Measurements from ENCODE around the gene OSBPL1A.

OSBPL1A gene

DNA sequence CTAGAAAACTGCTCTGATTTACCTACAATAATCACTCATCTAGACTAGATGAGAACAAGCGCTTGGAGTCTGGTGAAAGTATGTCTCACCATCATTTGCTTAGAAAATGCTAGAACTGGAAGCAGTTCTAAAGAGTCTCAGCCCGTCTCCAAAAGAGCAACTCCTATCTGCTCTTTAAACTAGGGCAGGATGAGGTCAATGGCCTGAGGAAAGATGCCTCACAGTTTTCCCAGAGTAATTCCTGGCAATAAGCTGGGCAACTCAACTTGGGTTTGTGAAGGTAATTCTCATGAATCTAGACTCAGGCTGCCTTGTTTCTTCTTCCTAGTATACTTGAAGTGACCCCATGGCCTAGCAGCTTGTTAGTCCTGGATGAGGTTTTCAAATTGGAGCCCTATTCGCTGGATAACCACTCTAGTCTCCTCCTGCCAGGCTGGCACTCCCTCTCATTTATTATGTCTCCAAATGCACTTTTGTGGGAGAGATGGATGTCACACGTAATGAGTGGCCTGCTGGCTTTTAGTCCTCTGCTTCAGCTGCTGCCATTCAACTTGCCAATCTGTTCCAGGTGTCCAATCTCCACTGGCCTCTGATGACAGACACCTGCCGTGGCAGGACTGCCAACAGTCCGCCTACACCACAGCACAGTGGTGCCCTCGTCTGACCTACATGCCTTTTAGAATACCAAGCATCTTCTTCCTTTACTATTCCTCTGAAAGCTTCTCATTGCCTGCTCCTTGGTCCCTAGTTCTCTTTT lies 177.9 kb downstream of the OSBPL1A start:
- no peak for DNase-seq (ENCODE audit: low read depth, low spot score)

DNA sequence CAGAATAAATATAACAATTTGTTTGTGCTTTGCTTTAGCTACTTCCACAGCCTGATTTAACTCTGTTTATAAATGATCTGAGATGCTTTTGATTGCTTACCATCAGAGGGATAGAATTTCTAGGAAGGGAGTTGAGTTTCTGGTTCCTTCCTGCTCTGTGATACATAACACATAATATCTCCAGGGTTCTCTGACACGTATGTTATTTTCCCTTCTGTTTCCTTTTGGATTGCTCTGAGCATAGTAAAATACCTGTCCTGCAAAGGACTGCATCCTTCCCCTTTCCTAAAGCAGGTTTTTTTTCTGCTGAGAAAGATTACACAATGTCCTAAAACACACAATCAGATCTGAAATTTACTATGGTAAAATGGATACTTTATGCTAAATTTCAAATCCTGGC lies 182.7 kb downstream of the OSBPL1A start:
- no peak for DNase-seq (ENCODE audit: low read depth, low spot score)

DNA sequence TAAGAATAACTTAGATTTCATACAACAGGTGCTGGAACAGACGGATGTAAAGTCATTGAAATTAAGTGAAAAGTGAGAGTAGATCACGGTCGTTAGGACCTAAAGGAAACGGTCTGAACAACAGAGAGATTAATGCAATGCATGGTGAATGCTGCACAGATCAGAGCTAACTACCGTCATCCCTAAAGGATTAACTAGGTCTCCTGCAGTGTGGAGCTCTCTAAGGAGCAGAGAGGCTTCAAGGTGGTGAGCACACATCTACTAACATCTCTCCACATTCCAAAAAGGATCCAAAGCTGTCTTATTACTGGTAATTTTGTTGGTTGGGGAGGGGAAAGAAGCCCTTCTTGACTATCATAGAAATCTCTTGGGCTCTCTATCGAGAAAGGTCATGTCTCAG lies 183.5 kb downstream of the OSBPL1A start:
- DNase-seq (ENCODE audit: low read depth, low spot score) = no peak

DNA sequence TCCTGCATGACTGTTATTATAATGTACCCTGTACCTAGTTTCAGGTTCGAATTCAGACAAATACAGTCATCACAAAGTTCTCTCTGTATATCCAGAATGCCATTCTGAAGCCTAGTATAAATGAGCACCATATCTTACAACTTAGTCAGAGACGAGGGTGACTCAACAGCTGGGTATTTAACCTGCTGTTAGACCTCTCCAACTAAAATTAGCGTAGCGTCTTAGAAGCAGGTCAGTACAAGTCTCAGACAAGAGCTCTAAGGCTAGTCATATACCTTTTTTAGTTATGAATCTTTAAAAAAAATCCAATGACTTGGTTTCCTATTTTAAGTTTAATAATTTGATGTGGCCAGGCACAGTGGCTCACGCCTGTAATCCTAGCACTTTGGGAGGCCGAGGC lies 184.7 kb downstream of the OSBPL1A start:
- no peak for DNase-seq (ENCODE audit: low read depth, low spot score)

DNA sequence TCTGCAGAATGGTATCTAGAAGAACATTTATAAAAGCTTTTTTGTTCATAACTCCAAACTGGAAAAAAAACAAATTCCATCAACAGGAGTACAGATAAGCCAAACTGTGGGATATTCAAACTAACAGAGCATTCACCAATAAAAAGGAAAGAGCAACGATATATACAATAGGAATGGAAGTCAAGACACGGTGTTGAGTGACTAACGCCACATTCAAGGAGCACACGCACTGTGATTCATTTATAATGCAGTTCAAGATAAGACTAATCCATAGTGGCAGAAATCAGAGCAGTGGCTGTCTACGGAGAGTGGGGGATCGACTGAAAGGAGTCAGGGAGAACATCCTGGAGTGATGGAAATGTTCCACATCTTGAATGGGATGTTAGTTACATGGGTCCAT lies 188.1 kb downstream of the OSBPL1A start:
- no peak for DNase-seq (ENCODE audit: low read depth, low spot score)

DNA sequence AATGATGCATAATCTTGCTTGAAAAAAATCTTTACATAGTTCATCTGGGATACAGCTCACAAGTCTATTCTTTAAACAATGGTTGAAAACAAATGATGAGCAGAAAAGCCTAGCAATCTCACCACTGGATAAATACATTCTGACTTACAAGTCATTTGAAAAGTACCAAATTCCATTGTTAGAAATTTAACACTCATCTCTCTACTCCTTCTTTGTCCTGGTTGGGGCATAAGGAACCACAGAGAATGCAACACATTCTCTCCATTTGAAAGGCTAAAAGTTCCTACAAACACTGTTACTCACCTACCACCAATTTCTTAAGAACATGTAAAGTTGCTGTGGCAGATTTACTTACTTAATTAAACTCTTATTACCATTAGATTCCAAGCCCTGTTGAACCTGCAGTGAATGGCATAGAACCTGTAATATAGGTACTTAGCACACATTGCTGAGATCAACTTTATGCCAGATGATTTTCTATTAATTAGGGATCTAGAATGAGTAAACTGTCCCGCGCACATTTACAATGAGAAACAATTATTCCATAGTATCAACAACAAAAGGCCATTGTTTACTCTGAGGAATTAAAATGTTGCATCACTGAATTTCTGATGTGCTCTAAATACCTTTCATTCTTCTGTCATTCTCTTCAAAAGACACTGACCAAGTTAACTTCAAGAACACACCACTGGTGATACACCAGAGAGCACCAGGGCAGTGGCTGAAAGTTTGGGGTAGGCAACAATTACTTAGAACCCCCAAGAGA lies 189.2 kb downstream of the OSBPL1A start:
- DNase-seq (ENCODE audit: low read depth, low spot score) = no peak

DNA sequence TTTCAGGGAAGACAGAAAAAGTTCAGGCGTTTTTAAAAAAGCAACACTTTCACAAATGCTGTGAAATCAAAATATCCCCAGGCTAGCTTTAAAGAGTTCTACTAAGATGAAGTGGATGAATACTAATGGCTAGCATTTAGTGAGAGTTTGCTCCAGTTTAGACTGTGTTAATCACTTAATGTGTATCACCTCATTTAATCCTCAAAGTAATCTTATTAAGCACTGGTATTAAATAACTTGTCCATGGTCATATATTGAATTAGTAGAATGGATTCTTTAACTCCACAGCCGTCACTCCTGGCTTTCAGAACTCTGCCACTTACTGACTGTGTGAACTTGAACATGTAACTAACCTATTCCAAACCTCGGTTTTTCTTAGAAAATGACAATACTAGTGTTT lies 192.7 kb downstream of the OSBPL1A start:
- no peak for DNase-seq (ENCODE audit: low read depth, low spot score)

DNA sequence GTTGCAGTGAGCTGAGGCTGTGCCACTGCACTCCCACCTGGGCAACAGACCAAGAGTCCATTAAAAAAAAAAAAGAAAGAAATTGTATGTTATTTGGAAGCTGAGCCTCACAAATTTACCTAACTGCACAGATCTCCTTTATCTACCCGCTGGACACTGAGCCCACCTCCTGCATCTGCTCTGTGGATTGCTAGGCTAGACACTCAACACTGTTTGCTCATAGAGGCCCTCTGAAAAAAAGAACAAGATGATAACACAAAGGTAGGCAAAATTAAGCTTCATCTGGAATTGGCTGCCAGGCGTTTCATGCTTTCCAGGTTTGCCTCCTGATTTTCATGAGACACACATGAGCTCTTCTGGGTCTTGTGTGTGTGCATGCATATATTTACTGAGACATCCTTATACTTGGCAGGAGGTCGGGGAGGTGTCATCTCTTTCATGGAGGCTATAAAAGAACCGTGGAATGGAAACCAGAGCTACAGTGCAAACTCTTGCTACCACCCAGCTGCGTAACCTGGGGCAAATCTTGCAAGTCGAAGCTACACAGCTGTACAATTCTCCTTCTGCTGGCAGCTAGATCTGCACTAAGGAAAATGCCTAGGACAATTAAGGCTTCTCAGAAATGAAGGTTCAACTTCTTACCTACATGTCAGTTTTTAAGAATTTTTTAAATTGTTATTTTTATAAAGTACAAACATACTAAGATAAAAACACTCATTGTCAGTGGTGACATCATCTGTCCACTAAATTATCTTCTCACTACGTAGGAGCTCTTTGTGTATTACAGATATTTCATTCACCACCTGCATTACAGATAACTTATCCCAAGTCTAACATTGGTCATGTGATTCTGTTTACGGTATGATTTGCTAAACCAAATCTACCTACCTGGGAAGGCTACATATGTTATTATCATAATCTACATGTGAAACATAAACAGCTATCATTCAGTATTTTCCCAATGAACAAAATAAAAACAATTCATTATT lies 195.6 kb downstream of the OSBPL1A start:
- no peak for DNase-seq (ENCODE audit: low read depth, low spot score)

DNA sequence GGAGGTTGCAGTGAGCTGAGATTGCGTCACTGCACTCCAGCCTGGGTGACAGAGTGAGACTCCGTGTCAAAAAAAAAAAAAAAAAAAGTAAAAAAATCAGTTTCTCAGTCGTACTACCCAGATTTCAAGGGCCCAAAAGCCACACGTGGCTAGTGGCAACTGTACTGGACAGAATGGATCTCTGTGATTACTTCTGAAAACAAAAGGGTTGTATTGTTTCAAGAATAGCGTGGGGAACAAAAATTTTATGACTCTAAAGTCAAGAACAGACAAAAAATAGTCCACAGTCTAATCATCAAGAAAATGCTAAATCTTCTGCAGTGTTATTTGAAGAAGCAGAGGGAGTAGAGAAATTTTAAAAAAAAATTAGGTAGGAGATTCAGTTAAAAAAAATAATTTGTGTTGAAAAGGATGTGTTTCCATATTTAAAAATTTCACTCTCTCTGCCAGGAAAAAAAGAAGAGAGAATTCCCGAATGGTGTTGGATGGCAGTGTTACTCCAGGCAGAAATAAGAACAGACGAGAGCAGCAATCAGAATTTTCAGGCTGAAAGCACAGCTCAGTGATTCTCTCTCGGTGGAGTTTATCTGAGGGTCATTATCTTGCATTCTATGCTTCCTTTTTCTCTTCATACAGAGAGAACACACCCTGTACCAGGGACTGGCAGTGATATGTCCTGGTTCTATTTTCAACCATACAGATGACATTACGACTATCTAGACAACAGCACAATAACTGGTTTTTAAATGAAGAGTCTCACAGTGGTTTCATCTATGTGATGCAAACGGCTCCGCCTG lies 196.9 kb downstream of the OSBPL1A start:
- DNase-seq (ENCODE audit: low read depth, low spot score) = no peak

DNA sequence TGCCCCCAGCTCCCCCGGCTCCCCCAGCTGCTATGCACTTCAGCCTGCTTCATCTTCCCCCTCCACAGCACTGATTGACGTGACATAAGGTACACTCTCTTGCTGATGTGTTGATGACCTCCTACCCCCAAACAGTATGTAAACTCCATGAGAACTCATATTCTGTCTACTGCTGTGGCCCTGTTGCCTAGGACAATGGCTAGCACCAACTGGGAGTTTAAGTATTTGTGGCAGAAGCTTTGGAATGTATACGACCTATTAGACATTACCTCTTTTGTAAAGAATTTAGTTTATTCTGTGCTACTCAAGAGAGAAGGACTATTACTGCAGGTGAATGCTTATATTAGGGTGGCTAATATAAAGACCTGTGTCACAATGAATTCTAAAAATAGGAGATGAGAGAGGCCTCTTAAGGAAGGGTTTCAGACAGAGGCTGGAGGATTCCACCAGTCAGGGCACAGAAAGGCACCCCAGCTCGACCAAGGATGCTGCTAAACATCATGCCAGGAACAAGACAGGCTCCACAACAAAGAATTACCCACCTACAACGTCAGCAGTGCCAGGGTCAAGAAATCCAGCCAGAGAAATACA lies 198.2 kb downstream of the OSBPL1A start:
- no peak for DNase-seq (ENCODE audit: low read depth, low spot score)

DNA sequence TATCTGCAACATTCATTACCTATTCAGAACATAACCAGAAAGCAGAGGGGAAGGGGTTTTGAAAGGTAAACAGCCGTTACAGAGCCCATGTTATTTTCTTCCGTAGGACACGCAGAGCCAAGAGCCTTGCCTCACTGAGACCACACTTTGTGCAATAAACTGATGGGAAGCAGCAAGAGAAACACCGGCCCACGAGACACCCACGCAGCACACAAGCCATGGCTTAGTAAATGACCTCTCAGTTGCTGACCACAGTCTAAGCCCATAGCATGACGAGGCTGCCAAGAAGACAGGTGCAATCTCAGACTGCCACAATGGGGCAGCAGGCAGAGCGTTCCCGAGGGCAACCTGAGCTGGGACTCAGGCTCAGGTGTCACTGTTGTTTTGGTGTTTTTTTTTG lies 199.2 kb downstream of the OSBPL1A start:
- no peak for DNase-seq (ENCODE audit: low read depth, low spot score)

DNA sequence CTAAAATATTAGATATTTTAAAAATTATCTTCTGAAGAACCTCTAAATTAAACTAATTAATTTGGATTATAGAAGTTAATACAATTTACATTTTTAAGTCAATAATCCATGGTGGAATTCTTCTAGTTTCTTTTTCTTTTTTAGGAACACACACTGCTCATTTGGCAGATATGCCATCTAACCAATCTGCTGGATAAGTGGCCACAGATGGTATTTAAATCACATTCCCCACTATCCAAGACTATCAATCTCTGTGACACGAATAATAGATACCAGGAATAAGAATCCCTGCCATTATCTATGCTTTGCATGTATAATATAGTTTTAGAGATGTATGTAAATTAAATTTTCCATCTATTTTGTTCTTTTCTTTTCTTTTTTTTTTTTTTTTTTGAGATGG lies 200.2 kb downstream of the OSBPL1A start:
- no peak for DNase-seq (ENCODE audit: low read depth, low spot score)

DNA sequence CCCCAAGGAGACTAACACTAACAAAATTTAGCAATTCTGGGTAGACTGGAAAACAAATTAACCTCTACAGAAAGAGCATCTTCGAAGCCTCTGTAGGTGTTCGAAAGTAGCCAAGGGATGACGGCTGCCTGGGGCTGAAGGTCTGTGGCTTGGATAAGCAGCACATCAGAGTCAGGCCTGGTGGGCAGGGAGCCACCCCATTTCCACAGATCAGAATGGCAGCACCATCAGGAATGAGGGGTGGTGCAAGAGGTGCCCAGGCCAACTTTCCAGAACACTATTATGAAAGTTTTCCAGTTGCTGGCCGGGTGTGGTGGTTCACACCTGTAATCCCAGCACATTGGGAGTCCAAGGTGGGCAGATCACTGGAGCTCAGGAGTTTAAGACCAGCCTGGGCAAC lies 200.9 kb downstream of the OSBPL1A start:
- DNase-seq (ENCODE audit: low read depth, low spot score) = no peak

DNA sequence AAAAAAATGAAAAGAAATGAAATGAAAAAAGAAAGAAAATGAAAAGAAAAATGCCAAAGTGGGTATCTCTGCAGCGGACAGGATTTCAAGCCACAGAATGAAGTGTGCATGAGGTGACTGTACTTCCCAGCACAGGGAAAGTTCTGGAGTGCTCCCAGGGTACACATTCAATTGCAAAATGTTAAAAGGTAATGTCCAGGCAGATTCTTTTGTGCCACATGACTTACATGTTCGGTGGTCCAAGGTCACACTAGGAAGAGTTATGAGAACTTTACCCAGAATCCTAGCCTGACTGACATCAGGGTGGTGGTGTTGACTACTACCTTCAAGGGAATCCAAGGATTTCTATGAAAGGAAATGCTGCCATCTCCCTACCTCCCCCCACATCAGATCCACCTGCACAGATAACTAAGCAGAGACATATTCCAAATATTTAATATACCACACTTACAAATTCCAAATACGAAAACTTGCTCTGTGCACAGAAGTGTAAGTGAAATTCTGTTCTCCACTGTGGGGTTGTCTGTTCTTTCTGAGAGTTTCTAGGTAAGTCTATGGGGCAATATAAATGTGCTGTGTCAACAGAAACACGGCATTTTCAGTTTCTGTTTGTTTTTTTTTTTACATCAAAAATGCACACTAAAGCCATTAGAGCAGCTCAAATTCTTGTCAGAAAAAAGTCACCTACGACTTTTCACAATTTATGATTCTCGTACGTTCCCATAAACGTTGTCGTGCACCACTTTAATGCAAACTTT lies 202.1 kb downstream of the OSBPL1A start:
- no peak for DNase-seq (ENCODE audit: low read depth, low spot score)

DNA sequence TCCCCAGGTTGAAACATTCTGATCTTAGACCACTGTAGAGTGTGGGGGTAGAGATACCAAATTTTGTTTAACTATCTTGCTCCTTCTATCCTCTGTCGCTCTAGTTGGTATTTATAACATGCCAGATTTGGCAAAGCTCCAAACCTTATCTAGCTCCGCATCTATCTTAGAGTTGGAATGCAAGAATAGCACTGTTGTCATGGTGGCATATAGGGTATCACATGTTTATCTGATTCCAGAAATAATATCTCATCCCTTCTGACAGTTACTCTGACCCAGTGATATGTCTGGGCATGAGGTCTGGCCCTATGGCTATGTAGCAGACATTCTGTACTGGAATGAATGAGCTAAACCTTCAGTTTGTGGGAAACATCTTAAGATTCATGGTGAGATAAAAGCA lies 207.0 kb downstream of the OSBPL1A start:
- DNase-seq (ENCODE audit: low read depth, low spot score) = no peak

DNA sequence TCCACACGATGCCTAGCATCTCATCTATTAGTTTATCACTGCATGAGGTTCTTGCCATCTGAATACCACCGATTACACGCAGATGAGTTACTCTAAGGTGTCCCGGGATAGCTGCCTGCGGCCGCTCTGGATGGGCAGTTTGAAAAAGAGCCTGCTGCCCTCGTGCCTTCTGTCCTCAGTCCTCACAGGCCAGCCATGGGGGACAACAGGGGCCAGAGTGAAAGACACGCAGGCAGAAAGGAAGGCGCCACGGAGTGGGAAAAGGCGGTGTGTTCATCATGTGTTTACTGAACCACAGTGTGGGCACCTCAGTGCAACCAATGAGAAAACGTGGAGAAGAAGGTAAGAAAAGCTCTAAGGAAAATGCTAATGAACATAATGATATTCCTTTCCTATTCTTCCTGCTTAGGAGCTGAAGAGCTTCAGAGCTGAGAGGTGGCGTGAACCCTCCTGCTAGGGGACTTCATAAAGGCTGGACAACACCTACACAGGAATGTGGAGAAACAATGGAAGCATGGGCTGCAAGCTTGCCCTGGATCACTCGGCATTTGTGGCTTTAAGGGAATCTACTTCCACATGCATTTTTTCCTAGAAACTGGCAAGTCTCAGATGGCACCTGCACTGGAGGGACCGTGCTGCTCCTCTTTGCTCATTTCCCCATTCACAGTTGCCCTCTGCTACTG lies 207.8 kb downstream of the OSBPL1A start:
- no peak for DNase-seq (ENCODE audit: low read depth, low spot score)

DNA sequence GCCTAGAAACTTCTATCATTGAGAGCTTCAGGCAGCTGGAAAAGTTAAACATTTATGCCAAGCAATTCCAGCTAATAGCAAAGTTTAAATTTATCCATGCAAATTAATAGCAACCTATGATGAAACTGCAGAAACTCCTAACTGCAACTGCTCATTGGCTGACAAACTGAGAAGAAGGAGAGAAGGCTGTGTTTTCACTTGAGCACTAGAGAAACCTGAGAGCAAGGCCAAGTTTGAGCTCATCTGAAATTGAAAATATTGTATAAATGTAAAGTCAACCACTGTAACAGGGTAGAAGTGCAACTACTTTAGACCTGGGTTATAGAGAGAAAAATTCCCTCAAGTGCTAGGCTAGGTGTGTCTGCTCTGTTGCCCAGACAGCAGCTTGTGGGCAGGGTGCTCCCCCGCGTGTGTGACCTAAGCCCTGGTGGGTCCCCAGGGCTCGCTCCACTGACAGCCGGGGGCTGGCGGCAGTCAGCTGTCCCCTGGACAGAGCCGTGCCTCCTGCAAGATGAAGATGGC lies 208.6 kb downstream of the OSBPL1A start:
- DNase-seq (ENCODE audit: low read depth, low spot score) = no peak

DNA sequence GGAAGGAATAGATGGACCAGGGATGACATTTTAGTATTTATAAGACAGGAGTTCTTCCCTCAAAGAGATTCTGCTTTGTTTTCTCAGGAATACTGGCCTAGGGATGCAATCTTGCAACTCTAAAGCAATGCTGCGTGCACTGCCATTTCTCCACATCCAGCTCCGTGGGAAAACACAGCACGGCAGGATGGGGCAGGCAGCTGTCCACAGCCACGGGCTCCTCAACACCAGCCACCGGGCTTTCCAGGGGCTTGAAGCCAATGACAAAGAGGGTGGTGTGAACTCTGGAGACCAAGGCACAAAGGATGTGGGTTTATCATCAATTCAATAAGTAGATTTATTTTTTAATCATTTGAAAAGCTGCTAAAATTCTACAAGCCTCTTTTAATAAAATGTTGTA lies 209.5 kb downstream of the OSBPL1A start:
- no peak for DNase-seq (ENCODE audit: low read depth, low spot score)

DNA sequence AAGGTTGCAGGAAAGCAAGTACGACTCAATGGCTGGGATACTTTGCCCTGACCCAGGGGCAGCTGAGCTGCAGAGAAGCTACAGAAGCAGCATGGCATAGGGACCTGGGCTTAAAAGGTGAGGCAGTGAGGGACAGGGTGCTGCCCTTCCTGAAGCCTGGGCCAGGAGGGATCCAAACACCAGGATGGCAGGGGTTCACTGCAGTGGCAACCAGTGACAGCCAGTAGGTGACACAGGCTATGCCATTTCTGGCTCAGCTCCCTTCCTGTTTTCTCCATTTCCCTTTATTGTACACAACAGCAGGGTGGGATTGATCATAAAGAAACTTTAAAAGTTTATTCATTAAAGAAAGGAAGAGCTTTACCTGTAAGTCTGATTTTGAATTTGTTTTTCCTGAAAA lies 209.9 kb downstream of the OSBPL1A start:
- DNase-seq (ENCODE audit: low read depth, low spot score) = no peak
